NCI-H2107 (cell line): Measurements from ENCODE around the gene PIEZO1.

ENCODE experiments used
- DNase-seq: peaks from one replicate; lab custom pipeline; 2025; lab: John Stamatoyannopoulos, UW

PIEZO1 gene

DNA sequence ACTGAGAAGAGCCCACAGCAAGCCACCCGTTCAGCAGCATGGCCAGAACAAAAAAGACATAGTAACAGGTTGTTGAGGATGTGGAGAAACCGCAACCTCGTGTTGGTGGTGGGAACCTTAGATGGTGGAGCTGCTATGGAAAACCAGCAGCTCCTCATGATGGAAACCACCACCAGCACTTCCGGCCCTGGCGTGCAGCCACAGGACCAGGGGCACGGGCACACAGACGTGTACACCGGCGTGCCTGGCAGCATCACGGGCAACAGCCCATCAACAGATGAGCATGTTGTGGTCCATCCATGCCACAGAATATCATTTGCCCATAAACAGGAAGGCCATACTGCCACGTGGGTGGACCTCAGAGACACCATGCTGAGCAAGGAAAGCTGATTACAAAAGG, 66.8 kb downstream of the PIEZO1 start:
- no peak for DNase-seq

DNA sequence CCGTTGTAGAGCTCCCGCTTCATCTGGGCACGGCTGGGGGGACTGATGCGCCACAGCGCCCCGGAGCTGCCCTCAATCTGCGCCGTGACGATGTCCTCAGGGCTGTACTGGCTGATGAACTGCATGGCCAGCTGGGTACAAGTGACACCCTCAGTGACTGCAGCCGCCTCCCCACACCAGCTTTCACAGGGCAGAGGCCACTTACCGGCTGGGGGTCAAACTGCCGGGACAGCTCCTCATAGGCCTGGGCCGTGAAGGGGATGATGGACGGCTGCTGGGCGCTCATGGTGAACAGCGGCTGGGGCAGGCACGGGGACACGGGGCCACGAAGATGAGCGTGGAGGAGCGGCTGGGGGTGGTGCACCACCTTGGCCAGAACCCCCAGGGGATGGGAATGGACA, 68.4 kb downstream of the PIEZO1 start:
- no peak for DNase-seq

DNA sequence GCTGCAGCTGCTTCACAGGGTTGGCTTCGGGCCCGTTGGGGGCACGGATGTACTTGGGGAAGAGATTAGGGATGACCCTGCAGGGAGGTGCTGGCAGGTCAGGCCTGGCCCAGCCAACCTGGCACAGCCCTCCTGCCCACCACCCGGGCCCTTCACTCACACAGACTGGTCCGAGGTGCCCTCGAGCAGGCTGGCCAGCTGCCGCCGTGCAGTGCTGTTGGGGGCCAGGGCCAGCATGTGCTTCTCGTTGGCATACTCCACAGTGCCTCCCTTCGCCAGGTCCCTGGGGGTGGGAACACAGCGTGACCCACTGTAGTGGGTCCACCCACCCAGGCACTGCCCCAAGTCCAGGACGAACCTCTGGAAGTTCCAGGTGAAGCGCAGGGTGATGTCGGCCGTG, 68.8 kb downstream of the PIEZO1 start:
- no peak for DNase-seq

DNA sequence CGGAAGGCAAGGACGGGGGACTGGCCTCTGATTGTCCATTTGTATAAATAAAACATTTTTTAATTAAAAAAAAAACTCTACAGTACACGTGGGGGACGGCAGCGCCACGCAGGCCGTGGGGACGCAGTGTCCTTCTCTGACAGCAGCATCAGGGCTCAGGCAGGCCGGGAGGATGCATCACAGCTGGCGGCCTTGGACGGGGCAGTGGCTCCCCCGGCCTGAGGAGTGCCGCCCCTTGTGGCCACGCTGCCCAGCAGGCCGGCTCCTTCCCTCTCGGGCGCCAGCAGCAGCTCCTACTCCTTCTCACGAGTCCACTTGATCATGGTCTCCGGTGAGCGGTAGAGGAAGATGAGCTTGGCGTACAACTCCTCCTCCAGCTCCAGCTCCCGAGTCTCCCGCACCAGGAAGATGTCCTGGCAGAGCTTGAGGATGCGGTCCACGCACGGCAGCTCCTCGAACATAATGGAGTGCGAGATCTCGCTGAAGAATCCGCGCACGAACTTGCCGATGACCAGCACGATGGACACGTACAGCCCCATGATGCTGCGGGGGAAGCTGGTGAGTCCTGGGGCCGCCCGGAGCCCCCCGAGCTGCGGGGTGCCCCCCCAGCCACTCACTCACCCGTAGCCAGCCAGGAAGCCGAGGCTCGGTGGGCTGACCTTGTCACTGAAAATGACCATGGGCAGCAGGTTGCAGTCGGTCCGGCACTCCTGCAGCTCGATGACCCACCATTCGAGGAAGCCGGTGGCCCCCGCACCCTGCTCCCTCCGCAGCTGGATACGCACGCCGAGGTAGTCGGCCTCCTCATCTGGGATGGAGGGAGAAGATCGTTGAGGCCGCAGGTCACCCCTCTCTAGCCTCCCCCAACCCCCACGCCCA, 69.5 kb downstream of the PIEZO1 start:
- DNase-seq = no peak

DNA sequence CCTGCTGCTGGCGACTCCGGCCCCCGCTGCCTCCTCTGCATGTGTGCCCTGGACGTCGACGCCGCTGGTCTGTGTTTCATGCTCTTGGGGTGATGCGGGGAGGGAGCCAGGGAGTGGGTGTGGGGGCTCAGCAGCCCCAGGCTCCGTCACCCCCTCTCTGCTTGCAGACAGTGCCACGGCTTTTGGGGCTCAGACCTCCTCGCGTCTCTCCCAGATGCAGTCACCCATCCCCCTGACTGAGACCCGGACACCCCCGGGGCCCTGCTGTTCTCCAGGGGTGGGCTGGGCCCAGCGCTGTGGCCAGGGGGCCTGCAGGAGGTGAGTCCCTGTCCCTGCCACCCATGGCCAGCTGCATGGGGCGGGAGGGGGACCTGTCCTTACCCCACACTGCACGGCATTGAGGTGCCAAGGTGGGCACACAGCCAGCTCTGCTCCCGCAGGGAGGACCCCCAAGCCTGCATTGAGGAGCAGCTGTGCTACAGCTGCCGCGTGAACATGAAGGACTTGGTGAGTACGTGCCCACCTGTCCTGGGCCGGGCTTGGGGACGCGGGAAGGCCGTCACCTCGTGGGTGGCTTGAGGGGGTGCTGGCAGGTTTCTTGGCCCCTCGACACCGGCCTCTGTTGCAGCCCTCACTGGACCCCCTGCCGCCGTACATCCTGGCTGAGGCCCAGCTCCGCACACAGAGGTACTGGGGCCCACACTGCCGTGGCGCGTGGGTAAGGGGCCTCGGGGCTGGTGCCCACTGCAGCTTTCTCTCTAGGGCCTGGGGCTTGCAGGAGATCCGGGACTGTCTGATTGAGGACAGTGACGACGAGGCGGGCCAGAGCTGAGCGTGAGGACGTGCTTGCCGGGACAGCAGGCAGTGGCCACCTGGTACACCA, 70.4 kb downstream of the PIEZO1 start:
- no peak for DNase-seq

DNA sequence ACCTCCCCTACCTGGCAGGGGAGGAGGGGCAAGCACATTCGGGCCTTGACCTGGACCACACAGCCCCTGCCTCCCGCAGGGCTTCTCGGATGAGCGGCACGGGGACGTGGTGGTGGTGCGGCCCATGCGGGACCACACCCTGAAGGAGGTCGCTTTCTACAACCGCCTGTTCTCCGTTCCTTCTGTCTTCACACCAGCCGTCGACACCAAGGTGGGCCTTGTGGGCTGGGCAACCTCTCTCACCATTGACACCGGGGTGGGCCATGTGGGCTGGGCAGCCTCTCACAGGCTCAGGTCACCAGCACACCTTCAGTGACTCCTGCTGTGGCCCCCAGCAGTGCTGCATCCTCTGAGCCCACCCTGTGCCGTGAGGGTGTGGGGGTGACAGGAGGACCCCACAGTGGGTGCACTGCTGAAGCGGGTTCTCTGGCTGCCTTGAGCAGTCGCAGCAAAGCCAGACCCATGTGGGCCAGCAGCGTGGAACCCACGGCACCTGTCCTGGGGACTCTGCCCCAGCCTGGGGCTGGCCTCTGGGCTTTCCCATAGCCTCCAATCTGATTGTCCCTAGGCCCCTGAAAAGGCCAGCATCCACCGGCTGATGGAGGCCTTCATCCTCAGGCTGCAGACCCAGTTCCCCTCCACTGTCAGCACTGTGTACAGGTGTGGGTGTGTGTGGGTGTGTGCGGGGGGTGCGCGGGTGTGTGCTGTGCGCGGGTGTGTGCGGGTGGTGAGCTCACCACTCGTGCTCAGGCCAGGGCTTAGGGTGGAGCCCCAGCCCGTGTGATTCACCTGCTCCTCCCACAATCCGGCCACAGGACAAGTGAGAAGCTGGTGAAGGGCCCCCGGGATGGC, 71.2 kb downstream of the PIEZO1 start:
- no peak for DNase-seq

DNA sequence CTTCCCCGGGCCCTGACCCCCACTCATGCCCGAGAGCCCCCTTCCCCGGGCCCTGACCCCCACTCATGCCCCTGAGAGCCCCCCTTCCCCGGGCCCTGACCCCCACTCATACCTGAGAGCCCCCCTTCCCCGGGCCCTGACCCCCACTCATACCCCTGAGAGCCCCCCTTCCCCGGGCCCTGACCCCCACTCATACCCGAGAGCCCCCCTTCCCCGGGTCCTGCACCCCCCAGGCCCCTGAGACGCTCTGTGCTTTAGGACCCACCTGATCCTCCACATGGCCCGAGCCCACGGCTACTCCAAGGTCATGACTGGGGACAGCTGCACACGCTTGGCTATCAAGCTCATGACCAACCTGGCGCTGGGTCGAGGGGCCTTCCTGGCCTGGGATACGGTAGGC, 72.0 kb downstream of the PIEZO1 start:
- DNase-seq = no peak

DNA sequence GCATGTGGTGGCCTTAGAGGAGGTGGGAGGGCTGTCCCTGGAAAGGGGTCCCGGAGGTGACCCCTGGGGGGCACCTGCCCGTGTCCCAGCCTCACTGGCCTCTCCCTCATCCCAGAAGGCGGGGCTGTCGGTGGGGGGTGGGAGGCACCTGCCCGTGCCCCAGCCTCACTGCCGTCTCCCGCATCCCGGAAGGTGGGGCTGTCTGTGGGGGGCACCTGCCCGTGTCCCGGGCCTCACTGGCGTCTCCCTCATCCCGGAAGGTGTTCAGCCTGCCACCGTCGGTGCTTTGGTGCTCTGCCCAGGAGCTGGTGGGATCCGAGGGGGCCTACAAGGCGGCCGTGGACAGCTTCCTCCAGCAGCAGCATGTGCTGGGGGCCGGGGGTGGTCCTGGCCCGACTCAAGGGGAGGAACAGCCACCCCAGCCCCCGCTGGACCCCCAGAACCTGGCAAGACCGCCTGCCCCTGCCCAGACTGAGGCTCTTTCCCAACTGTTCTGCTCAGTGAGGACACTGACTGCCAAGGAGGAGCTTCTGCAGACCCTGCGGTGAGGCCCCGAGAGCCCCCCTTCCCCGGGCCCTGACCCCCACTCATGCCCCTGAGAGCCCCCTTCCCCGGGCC, 72.5 kb downstream of the PIEZO1 start:
- DNase-seq = no peak

DNA sequence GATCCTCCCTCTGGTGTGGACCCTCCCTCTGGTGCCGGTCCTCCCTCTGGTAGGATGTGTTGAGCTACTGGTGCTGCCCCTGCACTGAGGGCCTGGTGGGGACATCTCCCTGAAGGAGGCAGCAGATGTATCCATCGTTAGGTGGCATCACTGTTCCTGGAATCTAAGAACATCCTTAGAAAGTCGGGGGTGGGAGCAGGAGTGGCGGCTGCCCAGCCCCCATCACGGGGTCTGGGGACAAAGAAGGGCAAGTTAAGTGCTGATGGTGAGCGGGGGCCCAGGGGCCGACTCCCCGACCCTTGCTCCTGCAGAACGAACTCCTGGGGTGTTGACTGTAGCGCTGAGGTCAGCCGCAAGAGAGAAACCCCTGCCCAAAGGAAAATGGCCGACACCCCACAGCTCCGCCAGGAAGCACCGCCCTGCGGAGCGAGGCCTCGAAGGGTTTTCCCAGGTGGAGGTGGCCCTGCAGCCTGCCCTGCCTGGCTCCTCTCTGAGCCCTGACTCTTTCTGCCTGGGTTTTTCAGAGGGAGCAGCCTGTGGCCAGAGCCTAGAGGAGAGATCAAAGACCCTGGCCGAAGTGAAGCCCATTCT, 73.2 kb downstream of the PIEZO1 start:
- DNase-seq = no peak

DNA sequence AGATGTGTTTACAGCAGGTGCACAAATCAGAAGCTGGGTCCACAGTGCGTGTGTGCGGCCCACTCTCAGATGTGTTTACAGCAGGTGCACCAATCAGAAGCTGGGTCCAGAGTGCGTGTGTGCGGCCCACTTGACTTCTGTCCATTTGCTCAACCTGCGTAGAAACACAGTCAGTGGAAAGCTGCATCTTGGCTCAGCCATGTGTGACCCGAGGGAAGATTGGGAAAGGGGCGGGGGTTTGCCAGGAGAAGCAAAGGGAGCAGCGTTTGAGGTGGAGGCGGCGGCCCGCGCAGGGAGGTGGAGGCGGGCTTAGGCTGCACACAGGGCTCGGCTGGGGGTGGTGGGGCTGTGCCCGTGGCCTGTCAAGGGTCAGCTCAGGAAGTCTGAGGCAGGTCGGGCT, 74.5 kb downstream of the PIEZO1 start:
- no peak for DNase-seq

DNA sequence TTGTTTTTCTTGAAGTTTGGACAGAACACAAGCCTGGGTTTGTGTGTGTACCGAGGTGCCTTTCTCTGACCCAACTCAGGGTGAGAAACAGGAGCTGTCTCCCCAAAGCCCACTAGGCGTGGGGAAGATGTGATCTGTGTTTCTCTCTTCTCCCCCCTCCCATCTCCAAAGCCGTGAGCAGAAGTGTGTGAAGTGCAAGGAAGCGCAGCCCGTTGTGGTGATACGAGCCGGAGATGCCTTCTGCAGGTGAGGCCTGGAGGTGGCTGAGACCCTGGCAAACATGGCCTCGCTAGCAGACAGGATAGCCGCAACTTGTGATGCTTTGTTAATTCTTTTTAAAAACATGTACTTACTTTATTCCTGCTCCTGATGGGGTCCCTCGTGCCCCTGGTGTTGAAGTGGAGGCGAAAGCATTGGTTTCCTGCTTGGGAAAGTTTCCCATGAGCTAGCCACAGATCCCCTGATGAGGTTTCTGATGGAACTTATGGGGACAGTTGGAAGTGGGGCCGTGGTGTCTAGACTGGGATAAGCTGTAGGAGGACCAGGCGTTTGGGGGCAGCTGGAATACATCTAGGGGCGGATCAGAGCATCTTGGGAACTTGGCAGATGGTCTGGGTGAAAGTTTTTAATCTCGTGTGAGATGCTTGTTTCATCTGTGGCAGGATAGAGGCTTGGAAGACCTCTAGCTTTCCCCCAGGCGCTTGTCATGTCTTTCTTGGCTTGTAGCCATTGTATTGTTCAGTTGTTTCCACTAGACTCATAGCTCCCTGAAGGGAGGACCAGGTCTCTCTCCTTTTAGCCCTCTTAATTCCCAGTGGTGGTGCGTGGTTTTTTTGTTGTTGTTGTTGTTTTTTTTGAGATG, 77.8 kb downstream of the PIEZO1 start:
- no peak for DNase-seq

DNA sequence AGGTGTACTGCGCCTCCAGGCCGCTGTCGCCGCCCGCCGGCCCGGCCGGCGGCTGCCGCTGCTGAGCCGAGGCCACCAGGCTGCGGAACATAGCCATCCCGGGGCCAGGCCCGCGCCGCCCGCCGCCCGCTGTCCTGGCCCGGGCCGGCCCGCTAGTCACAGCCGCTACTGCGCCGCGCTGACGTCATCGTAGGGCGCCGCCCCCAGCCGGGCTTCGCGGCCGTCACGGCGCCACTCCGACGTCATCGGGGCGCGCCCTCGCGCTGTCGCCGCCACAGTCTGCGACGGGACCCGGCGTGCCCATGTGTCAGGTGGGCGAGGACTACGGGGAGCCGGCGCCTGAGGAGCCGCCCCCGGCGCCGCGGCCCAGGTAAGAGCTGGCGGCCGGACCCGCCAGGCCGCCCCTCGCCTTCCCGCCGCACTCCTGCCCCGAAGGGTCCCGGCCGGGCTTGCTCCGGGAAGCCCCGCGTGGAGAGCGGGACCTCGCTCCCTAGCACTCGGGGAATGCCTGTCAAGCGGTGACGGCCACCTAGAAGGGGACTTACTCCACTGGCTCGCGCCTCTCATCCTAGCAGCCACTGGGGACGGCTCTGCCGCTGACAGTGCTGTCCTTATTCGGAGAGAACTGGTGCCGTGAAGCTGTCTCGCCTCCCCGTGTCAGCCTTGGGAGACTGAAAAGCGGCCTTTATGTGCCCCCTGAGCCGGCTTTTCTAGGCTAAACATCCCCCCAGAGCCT, 78.6 kb downstream of the PIEZO1 start, which contains the start of the genes CTU2 and RNF166:
Gene CTU2 (plus strand): TSS at position 275 of the 736 bp plus-strand sequence. CDS start 28 bp downstream, at position 303.
Gene RNF166 (minus strand): TSS at position 180 of the 736 bp plus-strand sequence. CDS start 83 bp downstream, at position 97.
- DNase-seq = peak; percentile 84

DNA sequence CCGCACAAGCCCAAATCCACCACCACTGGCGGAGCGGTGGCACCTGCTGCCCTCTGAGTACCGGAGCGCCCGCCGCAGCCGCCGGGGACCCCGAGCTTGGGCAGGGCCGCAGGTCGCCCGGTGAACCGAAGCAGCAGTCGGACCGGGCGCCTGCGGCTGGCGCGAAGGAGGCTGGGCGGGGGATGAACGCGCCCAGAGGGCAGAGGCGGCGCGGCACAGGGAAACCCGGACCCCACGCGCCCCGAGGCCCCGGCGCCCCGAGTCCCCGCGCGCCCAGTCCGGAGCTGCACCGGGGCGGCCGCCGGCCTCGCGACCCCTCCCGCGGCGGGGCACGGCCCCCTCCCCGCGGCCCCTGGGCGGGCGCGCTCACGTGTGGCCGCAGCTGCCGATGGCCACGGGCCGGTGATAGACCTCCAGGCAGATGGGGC, 79.2 kb downstream of the PIEZO1 start:
- DNase-seq = no peak

DNA sequence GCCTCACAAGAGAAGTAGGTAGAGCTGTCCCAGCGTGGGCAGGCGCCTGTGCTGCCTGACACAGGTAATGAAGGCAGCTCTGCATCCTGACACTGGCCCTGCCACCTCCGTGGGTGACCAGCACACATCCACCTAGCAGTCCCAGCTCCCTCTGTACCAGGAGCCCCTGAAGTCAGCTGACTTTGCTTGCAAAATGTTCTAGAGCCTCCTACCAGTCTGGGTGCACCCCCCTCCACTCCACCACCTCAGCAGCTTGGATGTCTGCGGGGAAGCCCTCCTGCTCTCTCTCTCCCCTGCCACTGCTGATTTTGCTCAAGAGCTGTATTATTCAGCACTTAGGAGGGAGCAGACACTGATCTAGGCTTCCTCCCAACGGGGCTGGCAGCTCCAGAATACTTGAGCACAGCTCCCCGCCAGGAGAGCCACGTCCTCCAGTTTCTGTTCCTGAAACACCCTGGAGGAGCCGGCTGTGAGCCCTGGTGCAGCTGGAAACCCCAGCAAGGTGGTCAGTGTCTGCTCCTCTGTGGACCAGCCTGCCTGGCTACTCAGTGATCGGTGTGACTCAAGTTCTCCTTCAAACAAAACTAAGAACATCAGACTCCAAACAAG, 79.8 kb downstream of the PIEZO1 start:
- DNase-seq = no peak

DNA sequence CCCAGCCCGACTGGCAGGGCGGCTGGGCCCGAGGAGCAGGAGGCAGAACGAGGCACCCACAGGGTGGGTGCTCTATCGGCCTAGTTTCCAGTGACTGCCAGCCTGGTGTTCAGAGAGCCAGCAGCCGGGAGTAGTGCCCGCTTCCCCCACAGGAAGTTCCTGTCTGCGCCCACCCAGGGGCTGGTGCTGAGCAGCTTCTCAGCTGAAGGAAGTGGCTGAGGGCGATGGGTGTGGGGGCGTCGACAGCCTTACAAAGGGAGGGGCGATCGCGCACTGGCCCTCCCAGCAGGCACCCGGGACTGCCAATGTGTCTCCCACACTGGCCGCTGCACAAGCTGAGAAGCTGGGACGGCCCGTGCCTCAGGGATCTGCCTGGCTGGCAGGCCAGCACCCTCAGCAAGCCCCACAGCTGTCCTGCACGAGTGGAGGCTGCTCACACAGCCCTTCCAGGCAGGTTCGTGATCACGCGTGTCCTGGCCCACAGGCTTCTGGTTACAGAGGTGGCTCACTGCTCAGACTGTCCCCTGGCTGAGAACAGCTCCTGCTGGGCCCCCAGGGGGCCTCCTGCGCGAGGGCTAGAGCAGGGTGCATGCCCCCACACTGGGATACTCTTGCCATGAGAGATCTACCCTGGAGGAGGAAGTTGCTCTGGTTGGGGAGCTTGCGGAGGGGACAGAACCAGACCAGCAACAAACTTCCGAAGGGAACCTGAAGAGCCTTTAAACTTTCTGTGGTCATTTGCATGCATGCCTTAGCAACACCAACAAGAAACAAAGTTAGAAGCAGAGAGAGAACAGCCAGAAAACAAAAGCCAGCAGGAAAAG, 81.3 kb downstream of the PIEZO1 start:
- no peak for DNase-seq

DNA sequence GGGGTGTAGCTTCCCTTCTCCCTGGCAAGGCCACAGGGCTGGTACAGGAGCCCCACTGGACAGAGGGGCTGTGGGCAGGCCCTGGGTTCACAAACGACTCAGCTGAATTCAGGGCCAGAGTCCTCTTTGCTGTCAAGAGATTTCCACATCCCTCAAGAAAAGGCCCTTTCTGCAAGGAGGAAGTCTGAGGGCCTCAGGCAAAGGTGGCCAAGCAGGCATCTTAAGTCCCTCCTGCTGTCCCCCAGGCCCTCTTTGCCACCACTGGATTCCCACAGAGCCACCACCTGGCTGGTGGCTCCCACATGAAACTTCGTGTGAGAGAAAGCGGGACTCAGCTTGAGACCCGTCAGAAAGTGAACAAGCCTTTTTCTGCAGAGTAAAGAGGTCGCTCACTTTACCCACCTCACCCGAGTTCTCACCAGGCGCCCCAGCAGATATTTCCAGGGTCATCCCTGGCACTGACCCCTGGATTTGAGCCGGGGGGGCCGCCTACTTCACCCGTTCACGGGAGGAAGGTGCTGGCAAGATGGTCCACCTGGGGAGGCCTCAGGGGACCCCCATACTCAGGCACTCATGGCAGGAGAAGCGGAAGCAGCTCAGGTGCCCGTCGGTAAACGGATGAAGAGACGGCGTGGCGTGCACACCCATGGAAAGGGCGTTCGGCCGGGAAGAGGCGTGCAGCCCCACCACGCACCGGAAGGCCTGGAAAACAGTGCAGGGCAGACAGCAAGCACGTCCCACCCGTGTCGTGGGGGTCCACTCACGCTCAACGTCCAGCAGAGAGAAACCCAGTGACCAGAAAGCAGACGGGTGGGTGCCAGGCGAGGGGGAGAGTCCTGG, 82.4 kb downstream of the PIEZO1 start:
- DNase-seq = no peak
